HPDE6-E6E7 (cell line): ENCODE results near the gene KLF6.

Experiments used
- DNase-seq: peaks from one replicate; pipeline ENCODE4 v3.0.0; 2011; ENCODE audit warnings: missing footprints; ENCODE audit errors: extremely low spot score

The KLF6 gene

DNA sequence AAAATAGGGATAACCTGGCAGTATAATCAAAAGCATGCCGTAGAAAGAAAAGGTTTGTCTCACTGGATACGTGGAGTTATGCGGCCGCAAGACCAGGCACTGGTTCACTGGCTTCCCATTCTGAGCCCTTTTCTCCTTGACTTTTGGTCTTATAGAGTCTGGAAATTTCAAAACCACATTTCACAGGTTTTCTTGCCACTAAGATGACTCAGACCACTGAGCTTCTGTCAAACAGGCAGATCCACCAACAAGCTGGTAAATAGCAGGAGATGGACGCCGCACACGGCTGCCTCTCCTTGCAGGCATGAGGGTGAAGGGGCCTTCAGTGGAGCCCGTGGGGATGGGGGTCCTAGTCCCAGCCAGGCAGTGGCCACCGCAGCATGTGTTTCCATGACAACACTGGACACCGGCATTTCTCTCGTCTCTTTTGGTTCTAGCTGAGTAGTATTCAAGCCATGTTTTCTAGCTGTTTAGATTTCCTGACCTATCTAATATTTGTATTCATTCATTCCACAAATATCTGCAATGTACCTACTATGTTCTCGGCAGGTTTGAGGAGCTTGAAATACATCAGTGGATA is 55.5 kb downstream of the KLF6 start:
- DNase-seq = no peak

DNA sequence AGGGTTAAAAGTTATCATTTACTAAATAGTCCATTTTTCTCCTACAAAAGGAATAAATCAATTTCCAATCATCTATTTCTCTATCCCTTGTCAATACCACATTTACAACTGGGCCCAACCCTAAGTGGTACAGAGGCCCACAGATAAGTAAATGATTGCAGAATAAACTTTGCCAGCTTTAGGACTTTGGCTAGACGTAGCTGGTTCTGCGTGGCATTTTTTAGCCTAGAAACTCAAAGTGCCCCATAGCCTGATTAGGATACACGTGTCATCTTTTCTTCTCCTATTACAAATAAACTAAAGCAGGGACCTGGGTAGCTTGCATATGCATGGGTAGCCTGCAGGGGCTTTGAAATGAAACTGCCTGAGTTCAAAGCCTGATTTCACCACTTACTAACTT is 56.4 kb downstream of the KLF6 start:
- DNase-seq = no peak

DNA sequence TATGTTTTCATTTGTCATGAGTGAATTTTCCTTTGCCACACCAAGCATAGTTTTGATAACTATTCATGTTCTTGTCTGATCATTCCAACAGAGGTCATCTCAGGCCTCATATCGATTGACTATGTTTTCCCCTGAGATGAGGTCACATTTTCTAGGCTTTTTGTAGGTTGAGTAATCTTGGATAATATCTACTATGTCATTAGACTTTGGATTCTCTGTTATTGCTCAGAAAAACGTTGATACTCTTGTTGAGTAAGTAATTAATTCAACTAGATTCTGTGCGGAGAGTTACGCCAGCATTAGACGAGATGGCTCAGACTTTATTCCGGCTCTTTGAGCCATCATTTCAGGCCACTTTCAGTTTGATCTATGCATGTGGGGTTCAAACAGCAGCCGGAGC is 57.7 kb downstream of the KLF6 start:
- no peak for DNase-seq
